ENCODE data around the gene KCND2. TPM values are rescaled to one million over a fixed set of nuclear protein-coding genes. Genes with fewer than 3 reads are reported as not detected.

KCND2 gene
- total RNA-seq, 1 donor from 2014 or later, result 2.9 TPM

GRCh38 chr7:120645966-120646365 is 373.0 kb downstream of the KCND2 start:
- H3K27me3 ChIP-seq, result no peaks in the 10 kb centered on the region
- no peak for DNase-seq (ENCODE audit: low spot score)
- Mint-ChIP-seq H3K4me3 (no peak overlapping the region), H3K27me3 (ENCODE audit: insufficient read depth, low read depth) (no peaks in the 10 kb centered on the region), H3K4me1 (peaks cover 9% of the 10 kb centered on the region), H3K36me3 (no peaks in the 10 kb centered on the region), H3K9me3 (no peaks in the 10 kb centered on the region), H3K27ac (no peak overlapping the region)
- H3K36me3 ChIP-seq, result no peaks in the 10 kb centered on the region
- no peak overlapping the region for H3K9ac ChIP-seq
- H3K4me1 ChIP-seq, result no peaks in the 10 kb centered on the region
- no peaks in the 10 kb centered on the region for H3K9me3 ChIP-seq (ENCODE audit: low read depth)
- no peak overlapping the region for H2AFZ ChIP-seq (replicated peaks)
- TF ChIP-seq, protein P1, sequence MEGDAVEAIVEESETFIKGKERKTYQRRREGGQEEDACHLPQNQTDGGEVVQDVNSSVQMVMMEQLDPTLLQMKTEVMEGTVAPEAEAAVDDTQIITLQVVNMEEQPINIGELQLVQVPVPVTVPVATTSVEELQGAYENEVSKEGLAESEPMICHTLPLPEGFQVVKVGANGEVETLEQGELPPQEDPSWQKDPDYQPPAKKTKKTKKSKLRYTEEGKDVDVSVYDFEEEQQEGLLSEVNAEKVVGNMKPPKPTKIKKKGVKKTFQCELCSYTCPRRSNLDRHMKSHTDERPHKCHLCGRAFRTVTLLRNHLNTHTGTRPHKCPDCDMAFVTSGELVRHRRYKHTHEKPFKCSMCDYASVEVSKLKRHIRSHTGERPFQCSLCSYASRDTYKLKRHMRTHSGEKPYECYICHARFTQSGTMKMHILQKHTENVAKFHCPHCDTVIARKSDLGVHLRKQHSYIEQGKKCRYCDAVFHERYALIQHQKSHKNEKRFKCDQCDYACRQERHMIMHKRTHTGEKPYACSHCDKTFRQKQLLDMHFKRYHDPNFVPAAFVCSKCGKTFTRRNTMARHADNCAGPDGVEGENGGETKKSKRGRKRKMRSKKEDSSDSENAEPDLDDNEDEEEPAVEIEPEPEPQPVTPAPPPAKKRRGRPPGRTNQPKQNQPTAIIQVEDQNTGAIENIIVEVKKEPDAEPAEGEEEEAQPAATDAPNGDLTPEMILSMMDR (IDR thresholded peaks at IDR 0.05), result no peak
- no peak for TF ChIP-seq EZH2 (IDR thresholded peaks at IDR 0.05)
- H3K4me2 ChIP-seq, result no peak overlapping the region
- H4K20me1 ChIP-seq (ENCODE audit: low read depth), result no peaks in the 10 kb centered on the region
- H3K4me3 ChIP-seq, result no peak overlapping the region
- H3K27ac ChIP-seq, result no peak overlapping the region
- no peaks in the 10 kb centered on the region for H3K79me2 ChIP-seq (ENCODE audit: low read depth)
- no peaks in the 10 kb centered on the region for H3F3A ChIP-seq (ENCODE audit: low read depth)

DNA sequence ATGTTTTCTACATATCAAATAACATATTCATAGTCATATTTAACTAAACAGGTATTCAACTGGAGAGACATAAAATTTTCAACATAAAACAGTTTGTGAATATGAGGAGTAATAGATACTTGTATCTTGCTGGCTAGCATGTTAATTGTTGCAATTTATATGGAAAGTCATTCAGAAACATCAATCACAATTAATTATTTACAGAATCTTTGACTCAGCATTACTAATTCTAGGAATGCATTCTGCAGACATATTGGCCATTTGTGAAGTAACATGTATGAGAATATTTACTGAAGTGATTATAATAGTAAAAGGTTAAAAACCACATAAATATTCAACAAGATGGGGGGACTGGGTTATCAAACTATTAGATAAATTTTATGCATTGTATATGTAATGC is 381.3 kb downstream of the KCND2 start:
- Histone ChIP-seq H3K27ac (no peak overlapping the region), H3K79me2 (ENCODE audit: low read depth) (no peaks in the 10 kb centered on the region), H3F3A (ENCODE audit: low read depth) (no peaks in the 10 kb centered on the region), H2AFZ (replicated peaks) (no peak overlapping the region), H4K20me1 (ENCODE audit: low read depth) (no peaks in the 10 kb centered on the region), H3K4me2 (no peak overlapping the region), H3K4me3 (no peak overlapping the region), H3K27me3 (no peaks in the 10 kb centered on the region), H3K9me3 (ENCODE audit: low read depth) (no peaks in the 10 kb centered on the region), H3K9ac (no peak overlapping the region), H3K36me3 (no peaks in the 10 kb centered on the region), H3K4me1 (no peaks in the 10 kb centered on the region)
- TF ChIP-seq EZH2 (IDR thresholded peaks at IDR 0.05), result no peak
- TF ChIP-seq, protein P1 (IDR thresholded peaks at IDR 0.05), result no peak
- TF ChIP-seq EZH2phosphoT487 (IDR thresholded peaks at IDR 0.05), result no peak
- no peak overlapping the region for H3K4me3 Mint-ChIP-seq
- H3K27ac Mint-ChIP-seq, result no peak overlapping the region
- no peaks in the 10 kb centered on the region for H3K4me1 Mint-ChIP-seq
- H3K36me3 Mint-ChIP-seq, result no peaks in the 10 kb centered on the region
- peaks cover 4% of the 10 kb centered on the region for H3K27me3 Mint-ChIP-seq (ENCODE audit: insufficient read depth, low read depth)
- no peaks in the 10 kb centered on the region for H3K9me3 Mint-ChIP-seq
- DNase-seq (ENCODE audit: low spot score), result no peak

DNA sequence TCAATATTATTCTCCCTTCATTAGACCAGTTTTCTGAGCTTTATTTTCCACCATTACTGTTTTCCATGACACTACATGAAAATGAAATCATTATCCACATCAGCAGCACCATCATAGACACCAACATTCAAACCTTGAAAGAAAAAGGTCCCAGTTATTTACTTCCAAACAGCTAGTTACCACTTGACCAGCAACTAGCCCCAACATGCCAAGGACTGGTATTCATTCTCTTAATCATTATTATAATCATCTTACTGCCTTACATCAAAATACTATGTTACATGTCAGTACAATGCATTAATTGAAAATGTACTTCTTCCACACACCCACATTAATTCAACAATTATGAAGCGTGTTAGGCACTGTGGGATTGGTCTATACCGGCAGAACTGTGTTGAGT is 385.5 kb downstream of the KCND2 start:
- H3K27ac Mint-ChIP-seq, result no peak overlapping the region
- no peak overlapping the region for H3K9ac ChIP-seq
- peaks cover 2% of the 10 kb centered on the region for H3K27me3 Mint-ChIP-seq (ENCODE audit: insufficient read depth, low read depth)
- no peak for DNase-seq (ENCODE audit: low spot score)
- no peak overlapping the region for H3K4me3 ChIP-seq
- no peaks in the 10 kb centered on the region for H3K4me1 ChIP-seq
- no peaks in the 10 kb centered on the region for H3K9me3 ChIP-seq (ENCODE audit: low read depth)
- TF ChIP-seq, protein P1 (IDR thresholded peaks at IDR 0.05), result no peak
- TF ChIP-seq EZH2phosphoT487 (IDR thresholded peaks at IDR 0.05) (no peak), EZH2 (IDR thresholded peaks at IDR 0.05) (no peak)
- H3K36me3 ChIP-seq, result no peaks in the 10 kb centered on the region
- H3K36me3 Mint-ChIP-seq, result no peaks in the 10 kb centered on the region
- no peaks in the 10 kb centered on the region for H3K4me1 Mint-ChIP-seq
- no peaks in the 10 kb centered on the region for H4K20me1 ChIP-seq (ENCODE audit: low read depth)
- no peak overlapping the region for H2AFZ ChIP-seq (replicated peaks)
- H3F3A ChIP-seq (ENCODE audit: low read depth), result no peaks in the 10 kb centered on the region
- H3K4me2 ChIP-seq, result no peak overlapping the region
- H3K9me3 Mint-ChIP-seq, result no peaks in the 10 kb centered on the region
- H3K79me2 ChIP-seq (ENCODE audit: low read depth), result no peaks in the 10 kb centered on the region
- no peaks in the 10 kb centered on the region for H3K27me3 ChIP-seq
- H3K27ac ChIP-seq, result no peak overlapping the region
- no peak overlapping the region for H3K4me3 Mint-ChIP-seq

DNA sequence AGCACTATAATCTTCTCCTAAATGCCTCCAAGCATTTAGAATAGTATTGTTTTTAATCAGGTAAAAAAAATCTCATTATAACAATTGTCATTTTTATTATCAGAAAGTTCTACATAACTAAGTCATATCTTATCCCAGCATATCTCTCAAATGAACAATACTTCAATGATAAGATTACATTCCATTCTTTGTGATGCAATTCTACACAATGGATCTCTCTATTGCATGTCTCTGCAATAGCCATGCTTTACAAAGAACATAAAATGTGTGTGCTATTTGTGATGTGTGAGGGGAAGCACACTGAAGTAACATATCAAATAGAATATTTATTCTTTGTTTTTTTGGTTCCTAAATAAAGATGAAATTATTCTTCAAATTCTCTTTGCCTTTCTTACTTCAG is 389.3 kb downstream of the KCND2 start:
- Mint-ChIP-seq H3K27ac (no peak overlapping the region), H3K4me1 (no peaks in the 10 kb centered on the region), H3K27me3 (ENCODE audit: insufficient read depth, low read depth) (peaks cover 2% of the 10 kb centered on the region), H3K9me3 (no peaks in the 10 kb centered on the region), H3K4me3 (no peak overlapping the region), H3K36me3 (no peaks in the 10 kb centered on the region)
- DNase-seq (ENCODE audit: low spot score), result no peak
- Histone ChIP-seq H3K4me1 (no peaks in the 10 kb centered on the region), H4K20me1 (ENCODE audit: low read depth) (no peaks in the 10 kb centered on the region), H3K27ac (no peak overlapping the region), H3K4me2 (no peak overlapping the region), H3K36me3 (no peaks in the 10 kb centered on the region), H3K9ac (no peak overlapping the region), H3K4me3 (no peak overlapping the region), H3K79me2 (ENCODE audit: low read depth) (no peaks in the 10 kb centered on the region), H3K9me3 (ENCODE audit: low read depth) (no peaks in the 10 kb centered on the region), H3F3A (ENCODE audit: low read depth) (no peaks in the 10 kb centered on the region), H3K27me3 (no peaks in the 10 kb centered on the region), H2AFZ (replicated peaks) (no peak overlapping the region)
- TF ChIP-seq EZH2phosphoT487 (IDR thresholded peaks at IDR 0.05), result no peak
- no peak for TF ChIP-seq EZH2 (IDR thresholded peaks at IDR 0.05)
- TF ChIP-seq, protein P1 (IDR thresholded peaks at IDR 0.05), result no peak
